DMS114 treated with DMSO at 0.1 percent for 48 hours (cell line): ENCODE results near the gene PANX2.
"Not testable (repeated sequence)": the region's sequence is repeated elsewhere in the genome, so short reads cannot be mapped to it uniquely, and the experiment has no call there.

Source experiments
- DNase-seq: peaks from one replicate; lab custom pipeline; 2025; ENCODE audit not compliant: unreplicated experiment; lab: John Stamatoyannopoulos, UW

PANX2 gene, protein sequence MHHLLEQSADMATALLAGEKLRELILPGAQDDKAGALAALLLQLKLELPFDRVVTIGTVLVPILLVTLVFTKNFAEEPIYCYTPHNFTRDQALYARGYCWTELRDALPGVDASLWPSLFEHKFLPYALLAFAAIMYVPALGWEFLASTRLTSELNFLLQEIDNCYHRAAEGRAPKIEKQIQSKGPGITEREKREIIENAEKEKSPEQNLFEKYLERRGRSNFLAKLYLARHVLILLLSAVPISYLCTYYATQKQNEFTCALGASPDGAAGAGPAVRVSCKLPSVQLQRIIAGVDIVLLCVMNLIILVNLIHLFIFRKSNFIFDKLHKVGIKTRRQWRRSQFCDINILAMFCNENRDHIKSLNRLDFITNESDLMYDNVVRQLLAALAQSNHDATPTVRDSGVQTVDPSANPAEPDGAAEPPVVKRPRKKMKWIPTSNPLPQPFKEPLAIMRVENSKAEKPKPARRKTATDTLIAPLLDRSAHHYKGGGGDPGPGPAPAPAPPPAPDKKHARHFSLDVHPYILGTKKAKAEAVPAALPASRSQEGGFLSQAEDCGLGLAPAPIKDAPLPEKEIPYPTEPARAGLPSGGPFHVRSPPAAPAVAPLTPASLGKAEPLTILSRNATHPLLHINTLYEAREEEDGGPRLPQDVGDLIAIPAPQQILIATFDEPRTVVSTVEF

DNA sequence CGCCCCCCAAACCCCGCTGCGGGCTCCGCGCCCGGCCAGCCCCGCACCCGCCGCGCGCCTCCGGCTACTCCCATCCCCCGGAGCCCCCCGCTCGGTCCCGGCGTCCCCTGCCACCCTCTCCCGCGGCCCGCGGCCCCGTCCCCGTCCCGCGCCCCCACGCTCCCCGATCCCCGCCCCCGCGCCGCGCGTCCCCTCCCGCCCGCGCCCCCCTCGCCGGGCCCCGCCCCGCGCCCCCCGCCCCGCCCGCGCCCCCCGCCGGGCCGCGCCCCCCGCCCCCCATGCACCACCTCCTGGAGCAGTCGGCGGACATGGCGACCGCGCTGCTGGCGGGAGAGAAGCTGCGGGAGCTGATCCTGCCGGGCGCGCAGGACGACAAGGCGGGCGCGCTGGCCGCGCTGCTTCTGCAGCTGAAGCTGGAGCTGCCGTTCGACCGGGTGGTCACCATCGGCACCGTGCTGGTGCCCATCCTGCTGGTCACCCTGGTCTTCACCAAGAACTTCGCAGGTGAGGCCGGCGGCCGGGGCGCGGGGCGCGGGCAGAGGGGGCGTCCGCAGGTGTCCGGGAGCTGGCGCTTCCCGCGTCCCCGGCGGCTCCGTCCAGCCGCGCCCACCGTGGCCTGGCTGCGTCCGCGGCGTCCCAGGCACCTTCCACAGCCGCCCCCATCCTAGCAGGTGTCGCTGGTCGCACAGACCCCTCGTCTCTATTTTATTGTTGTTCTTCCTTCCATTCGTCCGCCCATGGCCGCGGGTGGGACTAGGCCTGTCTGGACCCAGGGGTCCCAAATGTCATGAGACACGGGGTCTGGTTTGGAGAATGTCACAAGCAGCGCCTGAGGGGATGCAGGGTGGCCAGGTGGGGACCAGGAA lies at the start of gene PANX2:
PANX2 (plus strand) TSS at position 279 of the 866 bp plus-strand sequence; CDS start at position 279, 0 bp downstream.
- DNase-seq = no peak

- DNase-seq = no peak
These were observed 49.3 kb upstream of the PANX2 start for GRCh38 chr22:50121202-50121740.

DNA sequence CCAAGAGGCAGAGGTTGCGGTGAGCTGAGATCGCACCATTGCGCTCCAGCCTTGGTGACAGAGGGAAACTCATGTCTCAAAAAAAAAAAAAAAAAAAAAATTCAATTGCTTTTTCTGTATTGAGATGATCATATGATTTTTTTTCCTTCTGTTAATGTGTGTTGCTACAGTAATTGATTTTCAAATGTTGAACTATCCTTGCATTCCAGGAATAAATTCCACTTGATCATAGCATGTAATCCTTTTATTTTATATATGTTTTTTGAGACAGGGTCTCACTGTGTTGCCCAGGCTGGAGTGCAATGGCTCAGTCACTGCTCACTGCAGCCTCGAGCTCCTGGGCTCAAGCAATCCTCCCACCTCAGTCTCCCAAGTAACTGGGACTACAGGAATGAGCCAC lies 47.4 kb upstream of the PANX2 start:
- DNase-seq = no peak

- no peak for DNase-seq
These were observed 45.5 kb upstream of the PANX2 start for GRCh38 chr22:50125029-50125428.

- no peak for DNase-seq
These were observed 41.3 kb upstream of the PANX2 start for GRCh38 chr22:50129121-50129736.

DNA sequence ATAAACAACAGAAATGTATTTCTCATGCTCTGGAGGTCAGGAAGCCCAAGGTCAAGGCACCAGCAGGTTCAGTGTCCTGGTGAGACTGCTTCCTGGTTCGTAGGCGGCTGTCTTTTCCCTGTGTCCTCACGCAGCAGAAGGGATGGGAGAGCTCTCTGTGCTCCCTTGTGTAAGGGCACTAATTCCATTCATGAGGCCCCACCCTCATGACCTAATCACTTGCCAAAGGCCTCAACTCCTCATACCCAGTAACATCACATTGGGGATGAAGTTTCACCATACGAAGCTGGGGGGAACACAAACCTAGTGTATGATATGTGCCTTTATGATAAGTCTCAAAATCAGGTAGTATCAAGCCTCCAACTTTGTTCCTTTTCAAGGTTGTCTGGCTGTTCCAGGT lies 38.6 kb upstream of the PANX2 start:
- no peak for DNase-seq

DNA sequence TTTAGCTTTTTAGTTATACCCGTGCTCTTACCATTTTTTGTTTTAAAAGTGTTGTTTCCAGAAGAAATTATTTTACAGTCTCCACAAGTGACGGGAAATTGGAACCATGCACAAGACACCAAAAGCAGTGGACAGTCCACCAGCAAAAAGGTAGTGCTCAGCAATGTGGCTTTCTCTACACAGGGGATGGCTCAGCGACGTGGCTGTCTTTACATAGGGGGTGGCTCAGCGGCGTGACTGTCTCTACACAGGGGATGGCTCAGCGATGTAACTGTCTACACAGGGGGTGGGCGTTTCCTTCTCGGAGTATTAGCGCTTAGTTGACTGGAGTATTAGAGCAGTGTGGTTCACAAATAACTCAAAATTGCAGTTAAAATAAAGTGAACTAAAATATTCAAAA lies 36.0 kb upstream of the PANX2 start:
- no peak for DNase-seq

DNA sequence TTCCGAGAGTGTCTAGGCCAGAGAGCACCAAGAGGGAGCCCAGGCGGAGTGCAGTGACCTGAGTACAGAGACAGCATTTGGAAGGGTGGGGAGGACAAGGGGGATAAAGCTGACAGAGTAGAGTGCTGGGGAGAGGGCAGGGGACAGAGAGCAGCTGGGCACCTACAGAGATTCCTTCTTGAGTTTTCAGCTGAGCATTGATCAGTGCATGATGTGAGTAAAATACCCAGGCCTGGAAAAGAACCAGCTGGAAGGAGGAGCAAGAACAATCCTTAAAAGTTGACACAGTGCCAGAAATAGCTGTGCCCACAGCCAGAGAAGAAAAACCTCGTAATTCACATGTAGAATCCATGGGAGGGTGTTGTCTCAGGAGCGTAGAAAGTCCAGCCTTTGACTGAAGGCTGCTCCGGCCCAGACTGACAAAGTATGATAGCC lies 33.9 kb upstream of the PANX2 start:
- no peak for DNase-seq

- DNase-seq = not testable (repeated sequence)
These were observed 33.3 kb upstream of the PANX2 start for GRCh38 chr22:50137277-50137676.

DNA sequence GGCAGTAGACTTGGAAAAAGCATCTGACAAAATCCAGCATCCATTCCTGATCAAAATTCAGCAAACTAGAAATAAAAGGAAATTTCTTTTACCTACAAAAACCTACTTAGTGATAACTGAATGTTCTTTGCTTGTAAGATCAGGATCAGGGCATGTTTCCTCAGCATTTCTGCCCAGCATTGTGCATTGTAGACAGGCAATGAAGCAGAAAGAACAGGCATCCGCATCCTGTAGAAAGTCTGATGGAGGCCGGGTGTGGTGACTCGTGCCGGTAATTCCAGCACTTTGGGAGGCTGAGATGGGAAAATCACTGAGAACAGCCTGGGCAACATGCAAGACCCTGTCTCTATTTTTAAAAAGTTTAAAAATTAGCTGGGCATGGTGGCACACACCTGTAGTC lies 32.5 kb upstream of the PANX2 start:
- no peak for DNase-seq

- no peak for DNase-seq
These were observed 31.5 kb upstream of the PANX2 start for GRCh38 chr22:50138988-50139387.

GRCh38 chr22:50139843-50140415 lies 30.6 kb upstream of the PANX2 start:
- no peak for DNase-seq

- no peak for DNase-seq
These were observed 29.9 kb upstream of the PANX2 start for GRCh38 chr22:50140615-50141014.

DNA sequence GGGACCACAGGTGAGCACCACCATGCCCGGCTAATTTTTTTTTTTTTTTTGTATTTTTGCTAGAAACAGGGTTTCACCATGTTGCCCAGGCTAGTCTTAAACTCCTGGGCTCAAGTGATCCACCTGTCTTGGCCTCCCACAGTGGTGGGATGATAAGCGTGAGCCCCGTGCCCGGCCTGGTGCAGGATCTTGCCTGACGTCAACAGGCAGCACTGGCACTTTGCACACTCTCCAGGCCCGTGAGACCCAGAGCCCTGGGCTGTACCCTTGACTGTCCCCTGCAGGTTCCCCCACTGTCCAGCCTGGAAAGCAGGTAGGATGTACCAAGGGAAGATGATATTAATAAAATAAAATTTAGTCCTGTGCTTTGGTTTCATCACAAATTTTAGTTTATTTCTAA lies 29.1 kb upstream of the PANX2 start:
- no peak for DNase-seq

GRCh38 chr22:50141891-50142363 lies 28.6 kb upstream of the PANX2 start:
- no peak for DNase-seq

GRCh38 chr22:50143096-50143495 lies 27.4 kb upstream of the PANX2 start:
- DNase-seq = no peak

DNA sequence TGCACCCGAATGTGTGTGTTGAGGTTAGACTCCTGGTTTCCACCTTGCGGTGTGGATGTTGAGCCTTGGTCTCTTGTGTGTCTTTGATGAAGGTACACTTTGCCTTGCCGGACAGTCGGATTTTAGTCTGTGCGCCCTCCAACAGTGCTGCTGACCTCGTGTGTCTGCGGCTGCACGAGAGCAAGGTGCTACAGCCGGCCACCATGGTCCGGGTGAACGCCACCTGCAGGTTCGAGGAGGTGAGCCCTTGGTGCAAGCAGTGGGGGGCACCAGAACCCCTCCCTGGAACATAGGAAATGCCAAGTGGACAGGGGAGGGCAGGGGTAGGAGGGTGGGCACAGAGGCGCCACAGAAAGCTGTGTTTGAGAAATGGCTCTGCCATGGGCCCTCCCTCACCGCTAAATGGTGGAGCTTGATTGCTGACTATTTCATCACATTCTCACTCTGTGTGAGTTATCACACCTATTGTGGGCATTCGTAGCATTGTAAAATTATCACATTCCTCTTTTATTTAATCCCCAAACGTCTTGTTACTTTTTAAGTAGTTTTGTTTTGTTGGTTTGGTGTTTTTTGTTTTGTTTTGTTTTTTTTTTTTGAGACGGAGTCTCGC lies 26.4 kb upstream of the PANX2 start:
- DNase-seq = no peak

DNA sequence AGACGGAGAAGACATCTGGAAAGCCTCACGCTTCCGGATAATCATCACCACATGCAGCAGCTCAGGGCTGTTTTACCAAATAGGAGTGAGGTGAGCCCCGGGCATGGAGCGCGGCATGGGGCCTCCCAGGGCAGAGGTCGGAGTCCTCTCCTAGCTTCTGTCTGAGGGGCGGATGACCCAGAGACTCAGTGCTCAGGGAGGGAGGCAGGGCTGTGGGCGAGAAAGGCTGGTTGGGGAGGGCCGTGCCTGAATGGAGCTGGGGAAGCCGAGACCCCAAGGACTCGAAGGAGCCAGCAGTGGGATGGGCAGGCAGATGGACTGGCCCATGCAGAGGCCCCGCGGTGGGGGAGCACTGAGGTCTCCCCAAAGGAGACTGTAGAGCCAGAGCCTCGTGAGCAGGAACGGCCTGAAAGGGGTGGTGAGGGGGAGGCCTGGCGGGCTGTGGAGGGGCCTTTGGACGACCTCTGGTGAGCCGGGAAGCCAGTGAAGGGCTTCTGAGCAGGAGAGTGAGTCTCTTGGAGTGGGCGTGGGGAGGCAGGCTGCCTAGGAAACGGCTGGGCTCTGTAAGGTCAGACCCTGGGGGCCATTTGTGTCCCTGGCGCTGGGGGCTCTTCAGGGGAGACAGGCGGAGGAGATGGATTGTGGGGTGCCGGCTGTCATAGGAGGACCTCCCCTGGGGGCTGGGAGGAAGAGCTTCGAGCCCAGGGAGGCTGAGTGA lies 24.7 kb upstream of the PANX2 start:
- no peak for DNase-seq
